SK-N-SH treated with all-trans-retinoic acid at 6 μM for 48 hours (cell line): Measurements from ENCODE around the gene CHST11.

ENCODE experiments used
- ATAC-seq: fragments of 200-7000 bp; cut with Tn5 transposase; 3 replicates; pipeline ENCODE4 v1.9.1; 2020; ENCODE audit warnings: mild to moderate bottlenecking, moderate library complexity
- ARNTL ChIP-seq: fragments of 450-650 bp; formaldehyde crosslinking; IDR thresholded peaks from 2 replicates; pipeline ENCODE4 v1.5.0; 2020; ENCODE audit warnings: low read depth, mild to moderate bottlenecking, moderate library complexity, borderline replicate concordance
- BACH2 ChIP-seq: fragments of 250-450 bp; sonication (Bioruptor Pico); IDR thresholded peaks from 2 replicates; pipeline ENCODE4 v1.9.0; 2021; ENCODE audit warnings: mild to moderate bottlenecking, borderline replicate concordance
- CREB5 ChIP-seq: fragments of 250-450 bp; sonication (Bioruptor Pico); IDR thresholded peaks from 2 replicates; pipeline ENCODE4 v1.5.1; 2020; ENCODE audit warnings: low read depth, mild to moderate bottlenecking, moderate library complexity
- CSDC2 ChIP-seq: fragments of 250-450 bp; sonication (Bioruptor Pico); IDR thresholded peaks from 2 replicates; pipeline ENCODE4 v1.5.0; 2020; ENCODE audit warnings: mild to moderate bottlenecking, moderate library complexity
- CSRNP3 ChIP-seq: fragments of 250-450 bp; sonication (Bioruptor Pico); IDR thresholded peaks from 2 replicates; pipeline ENCODE4 v1.5.1; 2021; ENCODE audit warnings: mild to moderate bottlenecking, moderate library complexity
- ESRRG ChIP-seq: fragments of 250-450 bp; sonication (Bioruptor Pico); IDR thresholded peaks from 2 replicates; pipeline ENCODE4 v1.6.1; 2021; ENCODE audit warnings: mild to moderate bottlenecking
- GLIS3 ChIP-seq: fragments of 250-450 bp; sonication (Bioruptor Pico); IDR thresholded peaks from 2 replicates; pipeline ENCODE4 v1.5.0; 2020; ENCODE audit warnings: mild to moderate bottlenecking, moderate library complexity
- ISL1 ChIP-seq: fragments of 250-450 bp; sonication (Bioruptor Pico); IDR thresholded peaks from 2 replicates; pipeline ENCODE4 v2.1.2; 2022; ENCODE audit warnings: mild to moderate bottlenecking, moderate library complexity
- PATZ1 ChIP-seq: fragments of 250-450 bp; sonication (Bioruptor Pico); IDR thresholded peaks from 2 replicates; pipeline ENCODE4 v1.8.0; 2020; ENCODE audit warnings: mild to moderate bottlenecking, moderate library complexity, borderline replicate concordance
- POU6F1 ChIP-seq: fragments of 250-450 bp; sonication (Bioruptor Pico); IDR thresholded peaks from 2 replicates; pipeline ENCODE4 v1.8.0; 2021; ENCODE audit warnings: low read depth, mild to moderate bottlenecking, moderate library complexity, borderline replicate concordance
- PPARA ChIP-seq: fragments of 250-450 bp; sonication (Bioruptor Pico); IDR thresholded peaks from 2 replicates; pipeline ENCODE4 v1.5.0; 2020; ENCODE audit warnings: mild to moderate bottlenecking, borderline replicate concordance
- RARB ChIP-seq: fragments of 250-450 bp; sonication (Bioruptor Pico); IDR thresholded peaks from 2 replicates; pipeline ENCODE4 v1.8.0; 2021; ENCODE audit warnings: mild to moderate bottlenecking, moderate library complexity
- SNAI2 ChIP-seq: fragments of 250-450 bp; sonication (Bioruptor Pico); IDR thresholded peaks from 2 replicates; pipeline ENCODE4 v1.5.0; 2020; ENCODE audit warnings: mild to moderate bottlenecking, moderate library complexity
- TCF4 ChIP-seq: fragments of 250-450 bp; sonication (Bioruptor Pico); IDR thresholded peaks from 2 replicates; pipeline ENCODE4 v1.8.0; 2021; ENCODE audit warnings: mild to moderate bottlenecking, moderate library complexity, borderline replicate concordance
- TOX ChIP-seq: fragments of 250-450 bp; sonication (Bioruptor Pico); IDR thresholded peaks from 2 replicates; pipeline ENCODE4 v1.8.0; 2021; ENCODE audit warnings: mild to moderate bottlenecking, moderate library complexity, borderline replicate concordance
- TSHZ2 ChIP-seq: fragments of 250-450 bp; sonication (Bioruptor Pico); IDR thresholded peaks from 2 replicates; pipeline ENCODE4 v1.5.0; 2020; ENCODE audit warnings: mild to moderate bottlenecking, moderate library complexity
- ZC3H10 ChIP-seq: fragments of 250-450 bp; sonication (Bioruptor Pico); IDR thresholded peaks from 2 replicates; pipeline ENCODE4 v1.5.1; 2021; ENCODE audit warnings: mild to moderate bottlenecking, moderate library complexity
- ZFP3 ChIP-seq: fragments of 250-450 bp; sonication (Bioruptor Pico); IDR thresholded peaks from 2 replicates; pipeline ENCODE4 v1.5.0; 2020; ENCODE audit warnings: mild to moderate bottlenecking, moderate library complexity
- ZFP30 ChIP-seq: fragments of 450-650 bp; formaldehyde crosslinking; IDR thresholded peaks from 2 replicates; pipeline ENCODE4 v1.5.0; 2022; ENCODE audit warnings: mild to moderate bottlenecking, moderate library complexity
- ZNF565 ChIP-seq: fragments of 450-650 bp; formaldehyde crosslinking; conservative IDR thresholded peaks from 2 replicates; pipeline ENCODE4 v1.5.0; 2020; ENCODE audit warnings: low read depth, mild to moderate bottlenecking, moderate library complexity
- ZNF70 ChIP-seq: fragments of 450-650 bp; formaldehyde crosslinking; IDR thresholded peaks from 2 replicates; pipeline ENCODE4 v1.5.0; 2020; ENCODE audit warnings: mild to moderate bottlenecking, moderate library complexity
- ZNF8 ChIP-seq: fragments of 450-650 bp; formaldehyde crosslinking; IDR thresholded peaks from 2 replicates; pipeline ENCODE4 v1.5.0; 2020; ENCODE audit warnings: mild to moderate bottlenecking, moderate library complexity

Gene CHST11

GRCh38 chr12:104546575-104546974 is 89.8 kb downstream of the CHST11 start:
- no peak for ATAC-seq
- no peak for TF ChIP-seq SNAI2 (CRISPR knock-in tag)
- TF ChIP-seq ZNF8 (CRISPR knock-in tag): no peak
- TF ChIP-seq TOX: no peak
- no peak for TF ChIP-seq GLIS3 (CRISPR knock-in tag)
- TF ChIP-seq RARB: no peak
- TF ChIP-seq PPARA: no peak
- no peak for TF ChIP-seq ZFP3 (CRISPR knock-in tag)
- no peak for TF ChIP-seq ZNF70 (CRISPR knock-in tag)
- TF ChIP-seq, all 23 proteins: peak for 0

- ATAC-seq: no peak
- TF ChIP-seq GLIS3 (CRISPR knock-in tag) (no peak), CSRNP3 (no peak), ZFP30 (CRISPR knock-in tag) (no peak), RARB (no peak), TOX (no peak), ISL1 (CRISPR knock-in tag) (no peak), CSDC2 (CRISPR knock-in tag) (no peak), TCF4 (no peak), PPARA (no peak), TSHZ2 (CRISPR knock-in tag) (no peak), BACH2 (CRISPR knock-in tag) (no peak)
These were observed 90.5 kb downstream of the CHST11 start for GRCh38 chr12:104547235-104547634.

- ATAC-seq: no peak
- no peak for TF ChIP-seq ZNF70 (CRISPR knock-in tag)
- TF ChIP-seq TSHZ2 (CRISPR knock-in tag): no peak
- no peak for TF ChIP-seq TCF4
These were observed 93.2 kb downstream of the CHST11 start for GRCh38 chr12:104549815-104550480.

- no peak for ATAC-seq
- TF ChIP-seq ZNF565 (CRISPR knock-in tag) (no peak), ZFP30 (CRISPR knock-in tag) (no peak), ESRRG (no peak), BACH2 (CRISPR knock-in tag) (no peak), CSRNP3 (no peak), PPARA (no peak), SNAI2 (CRISPR knock-in tag) (no peak), PATZ1 (no peak), ARNTL (CRISPR knock-in tag) (no peak), CSDC2 (CRISPR knock-in tag) (no peak), ZC3H10 (CRISPR knock-in tag) (no peak), CREB5 (CRISPR knock-in tag) (no peak), POU6F1 (CRISPR knock-in tag) (no peak), RARB (no peak), ZFP3 (CRISPR knock-in tag) (no peak)
These were observed 94.7 kb downstream of the CHST11 start for GRCh38 chr12:104551313-104551931.
